GM04503 (cell line): ENCODE measurements around the gene RPL3.

ENCODE experiments used
- DNase-seq: peaks from one replicate; pipeline ENCODE4 v3.0.0-alpha.2; 2012; ENCODE audit warnings: low read depth

Gene RPL3

GRCh38 chr22:39317084-39317774 is 2.2 kb downstream of the RPL3 start:
- no peak for DNase-seq

GRCh38 chr22:39316440-39317083 is 2.9 kb downstream of the RPL3 start:
- DNase-seq: peak; percentile 77

- no peak for DNase-seq
Measured at GRCh38 chr22:39315389-39315788, 4.0 kb downstream of the RPL3 start.

DNA sequence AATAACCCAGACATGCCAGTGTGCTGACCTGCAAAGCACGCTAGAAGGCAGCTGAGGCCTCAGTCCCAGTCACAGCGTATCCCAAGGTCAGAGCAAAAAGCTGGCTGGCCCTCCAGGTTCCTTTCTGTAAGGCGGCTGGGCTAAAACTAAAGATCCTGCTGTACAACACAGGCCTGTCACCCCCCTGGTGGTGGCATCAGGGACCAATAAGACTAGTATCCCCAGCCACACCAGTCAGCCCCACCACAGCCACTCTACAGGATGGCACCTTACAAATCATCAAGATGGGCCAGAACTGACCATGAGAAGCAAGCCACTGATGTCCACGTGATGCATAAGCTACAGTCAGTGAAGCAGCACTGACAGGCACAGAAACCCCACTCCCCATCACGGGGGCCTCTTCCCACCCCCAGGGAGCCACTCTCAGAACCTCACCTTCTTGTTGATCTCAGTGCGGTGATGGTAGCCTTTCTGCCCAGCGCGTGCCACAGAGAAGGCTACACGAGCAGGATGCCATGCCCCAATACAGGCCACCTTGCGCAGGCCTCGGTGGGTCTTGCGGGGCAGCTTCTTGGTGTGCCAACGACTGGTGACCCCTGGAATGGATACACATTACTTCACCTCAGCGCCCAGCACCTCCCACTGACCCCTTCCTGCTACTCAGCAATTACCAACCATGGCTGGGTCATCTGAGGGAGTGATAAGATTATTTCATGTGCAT is 5.0 kb downstream of the RPL3 start:
- DNase-seq: no peak

DNA sequence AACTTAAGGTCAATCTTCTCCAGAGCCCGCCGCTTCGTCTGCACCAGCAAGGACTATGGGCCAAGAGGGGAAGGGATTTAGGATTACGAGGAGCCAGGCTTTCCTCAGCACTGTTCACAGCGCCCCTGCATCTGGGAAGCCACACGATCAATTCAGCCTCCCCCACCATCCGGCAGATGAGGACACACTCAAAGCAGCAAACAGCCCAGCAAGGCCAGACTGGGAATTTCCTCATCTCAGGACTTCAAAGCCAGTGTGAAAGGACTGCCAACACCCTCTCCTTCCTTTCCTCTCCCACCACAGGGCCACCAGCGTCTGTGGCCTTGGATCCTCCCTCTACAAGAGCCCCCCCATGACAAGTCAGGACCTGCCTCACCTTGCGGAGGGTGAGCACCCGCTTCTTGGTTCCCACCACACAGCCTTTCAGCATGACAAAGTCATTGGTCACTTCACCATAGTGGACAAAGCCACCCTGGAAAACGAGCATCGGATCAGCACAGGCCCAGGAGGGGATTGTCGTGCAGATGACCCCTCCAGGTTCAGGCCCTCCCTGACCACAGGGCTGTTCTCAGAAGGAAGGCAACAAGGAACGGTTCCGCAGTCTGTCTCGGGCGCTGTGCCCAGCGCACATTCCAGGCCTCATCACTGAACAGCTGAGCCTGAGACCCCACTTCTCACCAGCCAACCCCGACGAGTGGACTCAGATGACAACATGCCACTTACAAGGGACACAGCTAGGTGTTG is 6.0 kb downstream of the RPL3 start:
- DNase-seq: no peak

GRCh38 chr22:39312410-39312809 is 7.0 kb downstream of the RPL3 start:
- no peak for DNase-seq

DNA sequence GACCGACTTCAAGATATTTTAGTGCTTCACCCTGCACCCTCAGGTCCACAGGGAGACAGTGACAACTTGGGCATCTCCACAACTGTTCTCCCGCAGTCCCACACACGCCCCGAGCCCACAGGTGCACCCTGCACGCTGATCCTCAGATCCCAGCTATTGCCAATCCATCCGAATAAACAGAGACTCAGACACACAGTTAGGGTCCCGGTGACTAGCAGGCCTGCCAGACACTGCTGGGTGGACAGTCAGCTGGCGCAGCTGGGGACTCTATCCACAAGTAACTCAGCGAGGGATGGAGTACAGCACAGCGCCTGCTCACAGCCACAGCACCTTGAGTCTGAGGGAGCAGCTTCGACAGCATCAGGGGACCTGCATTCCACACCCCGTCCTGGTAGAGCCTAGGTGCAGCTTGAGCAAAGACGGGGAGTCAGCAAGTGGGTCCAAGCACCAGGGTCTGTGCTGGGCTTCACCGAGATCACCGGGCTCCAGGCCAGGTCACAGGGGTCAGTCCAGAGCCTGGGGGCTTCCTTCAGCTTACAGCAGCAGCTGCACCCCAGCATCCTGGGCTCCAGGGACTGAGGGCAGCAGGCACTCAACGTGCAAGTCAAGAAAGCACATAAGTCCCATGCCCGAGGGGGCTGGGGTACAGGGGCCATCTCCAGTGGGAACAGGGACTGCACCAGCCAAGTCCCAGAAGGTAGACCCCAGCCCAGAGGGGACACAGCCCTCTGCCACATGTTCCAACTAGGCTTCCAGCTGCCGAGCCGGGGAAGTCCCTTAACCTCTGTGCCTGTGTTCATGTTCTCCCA is 7.6 kb downstream of the RPL3 start:
- no peak for DNase-seq

- no peak for DNase-seq
Measured at GRCh38 chr22:39309881-39310714, 9.3 kb downstream of the RPL3 start.

GRCh38 chr22:39309364-39309861 is 10.0 kb downstream of the RPL3 start:
- DNase-seq: no peak

GRCh38 chr22:39308614-39309363 is 10.6 kb downstream of the RPL3 start:
- peak; percentile 85 for DNase-seq

DNA sequence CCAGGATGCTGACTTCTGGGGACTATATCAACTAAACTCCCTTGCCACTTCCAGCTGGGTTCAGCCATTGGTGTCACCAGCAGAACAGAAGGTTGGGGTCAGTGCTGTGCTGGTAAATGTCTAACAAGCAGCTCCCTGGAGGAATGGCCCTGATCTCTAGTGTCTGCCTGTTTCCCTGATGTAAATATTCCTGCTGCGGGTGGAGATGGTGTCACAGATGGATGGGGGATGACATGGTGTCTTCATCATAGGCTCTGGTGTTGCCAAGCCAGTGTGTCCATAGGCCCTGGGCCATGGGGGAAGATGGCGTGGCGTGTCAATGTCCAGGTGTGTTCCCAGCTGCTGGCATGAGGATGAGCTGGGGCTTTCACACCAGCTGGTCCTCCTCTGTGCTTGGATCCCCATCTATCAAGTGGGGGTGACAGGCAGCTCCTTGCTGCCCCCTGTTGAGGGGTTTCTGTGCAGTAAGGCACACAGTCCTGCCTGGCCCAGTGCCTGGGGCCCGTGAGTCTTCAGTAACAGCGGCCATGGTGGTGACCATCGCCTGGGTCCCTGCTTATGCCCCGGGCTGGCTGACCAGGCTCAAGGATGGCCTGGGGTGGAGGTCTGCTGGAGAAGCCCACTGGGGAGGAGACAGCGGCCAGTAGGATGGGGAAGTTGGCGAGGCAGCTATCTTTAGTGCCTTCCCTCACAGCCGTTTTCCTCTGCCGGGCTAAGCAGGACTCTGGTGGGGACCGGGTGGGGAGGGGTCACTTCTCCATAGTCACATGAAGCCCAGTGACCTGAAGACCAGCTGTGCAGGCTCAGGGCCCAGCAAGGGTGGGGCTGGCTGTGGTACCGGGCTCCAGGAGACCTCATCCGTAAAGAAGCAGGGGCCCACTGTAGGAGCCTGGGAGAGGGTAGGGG is 12.7 kb downstream of the RPL3 start:
- DNase-seq: no peak

DNA sequence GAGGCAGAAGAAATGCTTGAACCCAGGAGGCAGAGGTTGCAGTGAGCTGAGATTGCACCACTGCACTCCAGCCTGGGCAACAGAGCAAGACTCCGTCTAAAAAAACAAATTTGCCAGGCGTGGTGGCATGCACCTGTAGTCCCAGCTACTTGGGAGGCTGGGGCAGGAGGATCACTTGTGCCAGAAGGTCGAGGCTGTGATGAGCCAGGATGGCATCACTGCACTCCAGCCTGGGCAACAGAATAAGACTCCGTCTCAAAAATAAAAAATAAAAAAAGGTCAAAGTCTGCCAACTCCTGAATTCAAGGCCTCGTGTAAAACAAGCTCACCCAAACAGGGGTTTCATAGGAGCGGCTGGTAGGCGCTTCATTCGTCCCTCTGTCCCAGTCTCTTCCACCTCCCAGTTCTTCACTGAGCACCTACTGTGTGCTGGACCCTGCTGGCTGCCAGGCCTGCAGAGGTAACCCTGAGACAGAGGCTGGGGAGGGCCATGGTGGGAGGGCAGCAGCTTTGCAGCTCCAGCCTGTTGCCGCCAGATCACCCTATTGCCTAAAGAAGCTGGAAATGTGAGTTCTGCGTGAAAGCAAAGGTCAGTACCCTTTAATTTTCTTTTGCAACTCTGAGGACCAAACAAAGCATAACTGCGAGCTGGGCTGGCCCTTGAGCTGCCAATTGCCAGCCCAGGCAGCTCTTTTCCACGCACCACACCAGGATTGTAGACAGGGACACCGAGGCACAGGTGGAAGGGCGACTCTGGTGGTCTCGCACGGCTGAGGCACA is 15.3 kb downstream of the RPL3 start:
- DNase-seq: no peak

- DNase-seq: no peak
Measured at GRCh38 chr22:39303358-39303757, 16.1 kb downstream of the RPL3 start.

DNA sequence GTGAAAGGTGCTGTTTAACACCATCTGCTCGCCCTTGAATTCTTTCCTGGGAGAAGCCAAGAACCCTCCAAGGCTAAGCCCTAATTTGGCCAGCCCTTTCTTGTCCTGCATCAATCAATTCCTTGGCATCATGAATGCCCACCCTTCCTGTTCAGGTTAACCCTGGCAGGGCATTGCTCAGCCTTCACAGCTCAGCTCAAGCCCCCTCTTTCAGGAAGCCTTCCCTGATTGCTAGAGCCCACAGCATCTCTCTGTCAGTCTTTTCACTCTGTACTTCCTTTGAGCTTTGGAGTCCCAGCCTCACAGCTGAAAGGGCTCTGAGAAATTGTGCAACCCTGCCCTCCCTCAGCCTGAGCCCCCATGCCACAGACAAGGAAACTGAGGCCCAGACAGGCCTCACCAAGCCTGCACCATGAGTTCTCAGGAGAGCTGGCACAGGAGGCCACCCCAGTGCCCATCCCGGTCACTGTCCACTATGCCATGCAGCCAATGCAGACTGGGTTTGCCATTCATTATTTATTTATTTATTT is 16.9 kb downstream of the RPL3 start:
- no peak for DNase-seq

DNA sequence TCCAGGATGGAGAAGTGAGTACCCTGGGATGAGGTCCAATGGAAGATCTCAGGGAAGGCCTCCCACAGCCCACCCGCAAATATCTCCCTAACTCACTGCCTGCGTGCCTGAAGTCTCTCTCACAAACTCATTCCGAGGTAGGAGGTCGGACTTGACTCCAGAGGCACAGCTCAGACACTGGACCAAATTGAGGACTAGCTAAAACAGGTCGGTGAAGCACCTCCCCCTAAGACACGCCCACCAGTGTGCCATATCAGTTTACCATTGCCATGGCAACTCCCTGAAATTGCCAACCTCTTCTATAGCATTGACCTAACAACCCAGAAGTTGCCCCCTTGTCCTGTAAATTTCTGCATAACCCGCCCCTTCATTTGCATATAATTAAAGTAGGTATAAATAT is 17.5 kb downstream of the RPL3 start:
- DNase-seq: no peak

GRCh38 chr22:39301108-39301507 is 18.3 kb downstream of the RPL3 start:
- DNase-seq: no peak

- no peak for DNase-seq
Measured at GRCh38 chr22:39300186-39300830, 19.1 kb downstream of the RPL3 start.
